SJSA1 (cell line): ENCODE results near the gene TMEM87B. TPM values are rescaled to one million over a fixed set of nuclear protein-coding genes. Genes with fewer than 3 reads are reported as not detected.

ENCODE experiments used
- DNase-seq, 2 experiments: peaks; one replicate each; pipeline ENCODE4 v3.0.0-alpha.2; 2015 to 2020; ENCODE audit warnings: low spot score in 2 of 2, low read depth in 1 of 2
- H3K27ac ChIP-seq: fragments of 250-450 bp; sonication (Bioruptor Pico); 2 replicates; pipeline ENCODE4 v1.5.1; 2020; ENCODE audit warnings: mild to moderate bottlenecking, moderate library complexity
- H3K27me3 ChIP-seq: fragments of 250-450 bp; sonication (Bioruptor Pico); replicated peaks from 2 replicates; pipeline ENCODE4 v1.5.1; 2020; ENCODE audit warnings: mild to moderate bottlenecking, moderate library complexity
- H3K36me3 ChIP-seq: fragments of 250-450 bp; sonication (Bioruptor Pico); 2 replicates; pipeline ENCODE4 v1.5.1; 2020; ENCODE audit warnings: mild to moderate bottlenecking
- H3K4me1 ChIP-seq: fragments of 250-450 bp; sonication (Bioruptor Pico); replicated peaks from 2 replicates; pipeline ENCODE4 v1.6.1; 2021; ENCODE audit warnings: mild to moderate bottlenecking
- H3K4me3 ChIP-seq: fragments of 250-450 bp; sonication (Bioruptor Pico); 2 replicates; pipeline ENCODE4 v1.5.1; 2020; ENCODE audit warnings: mild to moderate bottlenecking
- H3K9me3 ChIP-seq: fragments of 250-450 bp; sonication (Bioruptor Pico); replicated peaks from 2 replicates; pipeline ENCODE4 v1.5.1; 2020; ENCODE audit warnings: mild to moderate bottlenecking
- total RNA-seq: library from RNA; depleted of rRNA; stranded (reverse); fragments of >200 nt; shearing (Covaris generic); gene quantifications from 2 replicates; pipeline ENCODE4 v1.2.3, GENCODE V29; 2014; rRNA removed

TMEM87B gene, protein sequence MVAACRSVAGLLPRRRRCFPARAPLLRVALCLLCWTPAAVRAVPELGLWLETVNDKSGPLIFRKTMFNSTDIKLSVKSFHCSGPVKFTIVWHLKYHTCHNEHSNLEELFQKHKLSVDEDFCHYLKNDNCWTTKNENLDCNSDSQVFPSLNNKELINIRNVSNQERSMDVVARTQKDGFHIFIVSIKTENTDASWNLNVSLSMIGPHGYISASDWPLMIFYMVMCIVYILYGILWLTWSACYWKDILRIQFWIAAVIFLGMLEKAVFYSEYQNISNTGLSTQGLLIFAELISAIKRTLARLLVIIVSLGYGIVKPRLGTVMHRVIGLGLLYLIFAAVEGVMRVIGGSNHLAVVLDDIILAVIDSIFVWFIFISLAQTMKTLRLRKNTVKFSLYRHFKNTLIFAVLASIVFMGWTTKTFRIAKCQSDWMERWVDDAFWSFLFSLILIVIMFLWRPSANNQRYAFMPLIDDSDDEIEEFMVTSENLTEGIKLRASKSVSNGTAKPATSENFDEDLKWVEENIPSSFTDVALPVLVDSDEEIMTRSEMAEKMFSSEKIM
- total RNA-seq: 32.5 and 53.0 TPM in 2 replicates

DNA sequence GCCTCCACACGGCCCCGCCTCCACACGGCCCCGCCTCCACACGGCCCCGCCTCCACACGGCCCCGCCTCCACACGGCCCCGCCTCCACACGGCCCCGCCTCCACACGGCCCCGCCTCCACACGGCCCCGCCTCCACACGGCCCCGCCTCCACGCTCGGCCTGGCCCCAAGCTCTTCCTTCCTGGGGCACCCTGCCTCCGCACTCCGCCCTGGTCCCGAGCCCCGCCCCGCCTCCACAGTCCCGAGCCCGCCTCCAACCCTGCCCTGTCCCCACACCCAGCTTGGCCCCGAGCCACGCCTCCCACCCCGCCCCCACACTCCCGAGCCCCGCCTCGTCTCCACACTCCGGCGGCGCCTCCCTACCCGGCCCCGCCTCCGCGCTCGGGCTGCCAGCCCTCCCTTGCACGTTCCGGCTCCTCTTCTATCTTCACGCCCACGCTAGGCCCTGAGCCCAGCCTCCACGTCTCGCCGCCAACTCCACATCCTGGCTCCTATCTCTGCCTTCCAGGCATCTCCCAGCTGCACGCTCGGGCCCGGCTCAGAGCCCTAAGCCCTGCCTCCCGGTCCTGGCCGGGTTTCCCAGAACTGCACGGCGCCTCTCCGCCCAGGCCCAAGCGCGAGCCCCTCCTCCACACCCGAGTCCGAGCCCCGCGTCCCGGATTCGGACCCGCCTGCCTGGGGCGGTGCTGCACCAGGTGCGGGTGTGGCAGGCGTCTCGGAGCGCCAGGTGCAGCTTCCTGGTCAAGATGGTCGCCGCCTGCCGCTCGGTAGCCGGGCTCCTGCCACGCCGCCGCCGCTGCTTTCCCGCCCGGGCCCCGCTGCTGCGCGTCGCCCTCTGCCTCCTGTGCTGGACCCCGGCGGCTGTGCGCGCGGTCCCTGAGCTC lies at the start of gene TMEM87B:
Gene TMEM87B, plus strand, starts transcription at position 423 of the 883 bp plus-strand sequence. Its CDS starts 323 bp downstream, at position 746.
- Histone ChIP-seq H3K27ac (peak within 1 kb of the TSS; percentile 67), H3K27me3 (no peaks in the 10 kb centered on the region), H3K36me3 (peaks cover 22% of the 10 kb centered on the region), H3K9me3 (0 out of 2 replicates have a peak, but pooled peaks cover 2% of the 10 kb centered on the region), H3K4me3 (peak within 1 kb of the TSS; percentile 90), H3K4me1 (peaks cover 20% of the 10 kb centered on the region)
- peak; percentile 83 to 99 for DNase-seq

DNA sequence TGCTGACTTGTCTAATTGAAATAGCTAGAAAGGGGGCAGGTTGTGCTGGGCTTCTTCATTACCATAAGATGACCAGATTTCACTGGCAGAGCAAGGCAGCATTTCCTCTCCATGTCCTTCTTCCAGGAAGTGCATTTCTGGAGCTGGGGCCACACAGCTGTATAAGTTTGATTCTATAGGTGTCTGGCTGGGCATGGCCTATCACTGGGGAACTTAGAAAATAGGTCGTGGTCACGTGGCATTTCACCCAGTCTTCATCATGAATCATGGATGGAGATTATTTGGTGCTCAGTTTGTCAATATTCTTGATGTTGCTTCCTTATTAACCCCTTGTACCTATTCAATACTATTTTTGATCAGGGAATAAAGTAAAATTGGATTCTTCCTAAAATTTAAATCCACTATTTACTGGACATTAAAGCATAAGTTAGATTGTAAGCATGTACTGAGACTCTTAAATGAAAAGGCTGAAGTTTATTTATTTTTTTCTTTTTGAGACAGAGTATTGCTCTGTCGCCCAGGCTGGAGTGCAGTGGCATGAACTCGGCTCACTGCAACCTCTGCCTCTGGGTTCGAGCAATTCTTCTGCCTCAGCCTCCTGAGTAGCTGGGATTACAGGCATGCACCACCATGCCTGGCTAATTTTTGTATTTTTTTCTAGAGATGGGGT lies 49.5 kb upstream of the TMEM87B start:
- Histone ChIP-seq H3K4me3 (no peak overlapping the region), H3K27me3 (peaks cover 30% of the 10 kb centered on the region), H3K9me3 (no peaks in the 10 kb centered on the region), H3K27ac (no peak overlapping the region), H3K36me3 (no peaks in the 10 kb centered on the region), H3K4me1 (no peaks in the 10 kb centered on the region)
- no peak for DNase-seq

DNA sequence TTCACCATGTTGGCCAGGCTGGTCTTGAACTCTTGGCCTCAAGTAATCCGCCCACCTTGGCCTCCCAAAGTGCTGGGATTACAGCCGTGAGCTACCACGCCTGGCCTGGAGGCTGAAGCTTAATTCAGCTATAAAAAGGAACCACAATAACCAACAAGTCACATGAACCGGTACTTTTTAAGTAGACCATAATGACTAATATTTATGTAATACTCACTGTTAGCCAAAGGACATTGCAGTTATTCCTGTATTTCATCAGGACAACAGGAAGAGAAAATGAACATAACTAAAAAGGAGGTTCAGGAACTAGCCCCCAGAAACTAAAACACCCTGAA lies 49.0 kb upstream of the TMEM87B start:
- H3K9me3 ChIP-seq: no peaks in the 10 kb centered on the region
- peaks cover 28% of the 10 kb centered on the region for H3K27me3 ChIP-seq
- no peaks in the 10 kb centered on the region for H3K36me3 ChIP-seq
- H3K4me1 ChIP-seq: no peaks in the 10 kb centered on the region
- H3K4me3 ChIP-seq: no peak overlapping the region
- no peak overlapping the region for H3K27ac ChIP-seq
- no peak for DNase-seq

DNA sequence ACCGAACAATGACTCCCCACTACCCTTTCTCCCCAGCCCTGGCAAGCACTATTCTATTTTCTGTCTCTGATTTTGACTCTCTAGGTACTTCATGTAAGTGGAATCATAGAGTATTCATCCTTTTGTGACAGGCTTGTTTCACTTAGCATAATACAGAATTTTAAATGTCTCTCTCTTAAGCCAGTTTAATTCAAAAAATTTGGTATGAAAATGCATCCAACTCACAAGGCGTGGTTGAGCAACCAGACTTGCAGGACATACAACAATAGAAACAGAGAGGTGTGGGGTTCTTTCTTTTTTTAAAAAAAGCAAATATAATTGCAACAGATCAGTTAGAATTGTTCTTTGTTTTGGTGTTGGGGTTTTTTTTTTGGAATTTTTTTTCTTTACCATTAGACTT lies 47.6 kb upstream of the TMEM87B start:
- Histone ChIP-seq H3K4me3 (no peak overlapping the region), H3K9me3 (no peaks in the 10 kb centered on the region), H3K27me3 (peaks cover 28% of the 10 kb centered on the region), H3K27ac (no peak overlapping the region), H3K36me3 (no peaks in the 10 kb centered on the region), H3K4me1 (no peaks in the 10 kb centered on the region)
- no peak for DNase-seq

DNA sequence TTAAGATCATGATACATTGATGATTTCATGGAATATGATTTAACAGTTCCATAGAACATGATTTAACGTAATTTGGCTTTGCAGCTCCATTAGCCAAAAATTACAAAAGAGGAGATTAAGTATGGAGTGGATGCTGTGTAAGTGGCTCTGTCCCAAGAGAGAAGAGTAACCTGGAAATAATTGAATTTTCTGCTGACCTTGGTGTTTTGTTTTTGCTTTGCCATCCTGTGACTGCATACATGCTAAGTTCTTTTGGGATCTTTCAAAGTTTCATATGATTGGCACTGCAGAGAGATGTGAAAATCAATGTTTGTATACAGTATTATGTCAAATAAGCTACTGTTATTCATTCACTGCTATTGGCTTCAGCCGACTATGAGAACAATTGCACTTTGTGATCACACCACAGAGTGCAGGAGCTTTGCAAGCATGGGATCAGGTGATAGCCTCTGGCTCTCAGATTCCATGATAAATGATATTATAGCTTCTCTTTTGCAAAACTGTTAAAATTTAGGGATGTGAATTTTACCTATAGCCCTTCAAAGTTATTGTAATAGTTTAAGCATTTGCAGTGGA lies 46.1 kb upstream of the TMEM87B start:
- DNase-seq: no peak
- Histone ChIP-seq H3K4me1 (no peaks in the 10 kb centered on the region), H3K27me3 (peaks cover 22% of the 10 kb centered on the region), H3K9me3 (no peaks in the 10 kb centered on the region), H3K4me3 (no peak overlapping the region), H3K36me3 (no peaks in the 10 kb centered on the region), H3K27ac (no peak overlapping the region)

DNA sequence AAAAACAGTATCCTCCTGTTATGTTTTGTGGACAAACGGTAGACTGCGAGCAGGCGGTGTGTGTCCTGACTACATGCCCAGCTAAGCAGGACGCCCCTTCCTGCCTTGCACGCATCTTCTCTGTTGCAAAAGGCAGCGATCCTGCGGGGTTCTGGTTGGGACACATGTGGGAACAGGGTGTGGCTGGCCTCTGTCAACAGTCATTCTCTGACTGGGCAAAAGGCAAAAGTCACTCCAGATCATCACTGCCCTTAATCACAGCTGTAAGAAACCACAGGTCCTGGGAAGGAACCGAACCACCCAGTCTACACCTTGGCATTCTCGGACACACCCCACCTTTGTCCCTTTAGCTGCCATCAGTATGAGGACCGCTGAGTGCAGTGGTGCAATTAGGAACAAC lies 44.3 kb upstream of the TMEM87B start:
- Histone ChIP-seq H3K4me3 (no peak overlapping the region), H3K9me3 (no peaks in the 10 kb centered on the region), H3K27me3 (peaks cover 18% of the 10 kb centered on the region), H3K27ac (no peak overlapping the region), H3K4me1 (no peaks in the 10 kb centered on the region), H3K36me3 (no peaks in the 10 kb centered on the region)
- DNase-seq: no peak

DNA sequence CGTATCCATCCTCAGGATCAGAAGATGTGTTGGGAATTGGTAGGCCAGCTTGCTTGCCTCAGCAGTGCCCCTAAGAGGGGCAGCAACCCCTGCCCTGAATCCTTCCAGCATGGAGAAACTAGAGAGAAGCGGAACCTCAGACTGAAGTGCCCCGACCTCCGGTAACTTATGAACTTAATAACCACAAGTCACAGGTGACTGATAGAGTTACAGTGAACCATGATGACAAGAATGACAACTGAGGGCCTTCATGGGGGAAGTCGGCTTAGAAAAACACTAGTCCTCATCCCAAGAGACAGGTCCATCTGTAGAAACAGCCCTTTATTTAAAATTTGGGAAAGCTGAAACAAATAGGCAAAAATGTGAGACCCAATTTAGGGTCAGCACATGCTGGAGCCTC lies 42.5 kb upstream of the TMEM87B start:
- Histone ChIP-seq H3K9me3 (no peaks in the 10 kb centered on the region), H3K36me3 (no peaks in the 10 kb centered on the region), H3K27me3 (peaks cover 12% of the 10 kb centered on the region), H3K4me3 (no peak overlapping the region), H3K4me1 (no peaks in the 10 kb centered on the region), H3K27ac (no peak overlapping the region)
- no peak for DNase-seq

DNA sequence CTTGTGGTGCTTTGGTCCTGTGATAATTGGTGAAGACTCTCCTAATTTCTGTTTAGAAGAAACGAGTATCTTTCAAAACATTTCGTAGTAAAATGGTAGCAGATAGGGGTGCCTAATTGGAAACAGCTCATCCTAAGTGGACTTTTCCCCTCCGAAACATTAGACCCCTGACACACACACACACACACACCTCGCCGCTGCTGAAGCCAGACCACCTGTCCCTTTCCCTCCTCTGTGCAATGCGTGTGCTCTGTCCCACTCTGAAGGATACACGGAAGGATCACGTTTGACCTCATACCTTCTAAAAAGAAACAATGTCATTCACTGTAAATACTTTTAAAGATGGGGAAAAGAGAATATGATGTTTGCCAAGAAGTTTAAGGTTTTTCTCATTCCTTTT lies 36.2 kb upstream of the TMEM87B start:
- no peaks in the 10 kb centered on the region for H3K36me3 ChIP-seq

DNA sequence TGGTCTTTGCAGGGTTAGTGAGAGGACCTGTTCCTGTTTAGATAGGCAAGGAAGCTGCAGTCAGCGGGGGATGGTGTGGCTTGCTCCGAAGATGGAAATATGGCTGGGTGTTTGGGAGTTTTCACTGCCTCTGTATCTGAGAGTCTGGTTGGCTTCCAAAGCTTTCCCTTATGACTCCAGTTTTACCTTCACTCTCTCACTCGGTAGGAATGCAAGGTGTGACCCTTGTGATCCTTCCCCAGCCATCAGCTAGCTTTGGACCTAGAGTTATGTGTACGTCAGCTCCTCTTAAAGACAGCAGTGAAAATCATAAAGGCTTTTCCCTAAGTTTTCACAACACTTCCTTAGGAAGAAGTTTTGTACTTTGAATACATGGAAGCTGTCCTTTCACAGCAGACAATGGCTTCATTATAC lies 35.5 kb upstream of the TMEM87B start:
- Histone ChIP-seq H3K27me3 (0 out of 2 replicates have a peak, but pooled peaks cover 5% of the 10 kb centered on the region), H3K27ac (no peak overlapping the region), H3K4me1 (no peaks in the 10 kb centered on the region), H3K4me3 (no peak overlapping the region), H3K9me3 (no peaks in the 10 kb centered on the region), H3K36me3 (no peaks in the 10 kb centered on the region)
- DNase-seq: no peak

More for the DNA sequence above, 36.2 kb upstream of the TMEM87B start:
- no peak for DNase-seq
- H3K4me3 ChIP-seq: no peak overlapping the region
- H3K27me3 ChIP-seq: 0 out of 2 replicates have a peak, but pooled peaks cover 5% of the 10 kb centered on the region
- no peak overlapping the region for H3K27ac ChIP-seq
- H3K9me3 ChIP-seq: no peaks in the 10 kb centered on the region
- no peaks in the 10 kb centered on the region for H3K4me1 ChIP-seq

DNA sequence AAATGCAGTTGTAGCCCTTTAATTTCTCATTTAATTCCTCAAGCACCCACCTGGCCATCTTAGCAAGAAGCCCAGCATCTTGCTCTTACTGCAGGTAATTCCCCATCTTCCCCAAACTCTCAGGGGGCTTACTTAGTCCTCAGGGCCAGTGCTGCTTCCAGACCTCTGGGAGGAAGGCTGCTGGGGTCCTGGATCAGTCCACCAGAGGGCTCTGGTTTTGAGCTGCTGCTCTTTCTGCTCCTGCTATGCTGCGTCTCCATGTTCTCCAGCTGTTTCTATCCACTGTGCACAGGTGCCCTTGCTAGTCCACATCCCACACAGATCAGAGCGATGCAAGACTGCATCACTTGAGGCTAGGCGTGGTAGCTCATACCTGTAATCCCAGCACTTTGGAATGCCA lies 34.5 kb upstream of the TMEM87B start:
- Histone ChIP-seq H3K9me3 (no peaks in the 10 kb centered on the region), H3K4me3 (no peak overlapping the region), H3K36me3 (no peaks in the 10 kb centered on the region), H3K4me1 (no peaks in the 10 kb centered on the region), H3K27ac (no peak overlapping the region), H3K27me3 (0 out of 2 replicates have a peak, but pooled peaks cover 5% of the 10 kb centered on the region)
- no peak for DNase-seq

DNA sequence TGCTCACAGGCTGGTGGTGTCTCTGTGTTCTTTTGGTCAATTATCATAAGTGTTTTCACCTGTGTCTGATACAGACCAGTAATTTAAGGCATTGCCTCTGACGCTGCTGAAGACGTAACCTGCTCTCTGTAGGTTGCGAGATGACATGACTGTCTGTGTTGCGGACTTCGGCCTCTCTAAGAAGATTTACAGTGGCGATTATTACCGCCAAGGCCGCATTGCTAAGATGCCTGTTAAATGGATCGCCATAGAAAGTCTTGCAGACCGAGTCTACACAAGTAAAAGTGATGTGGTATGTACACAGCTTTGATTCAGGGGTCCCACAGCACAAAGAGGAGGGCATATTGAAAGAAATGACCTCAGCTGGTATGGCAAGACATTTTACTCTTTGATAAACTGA lies 33.8 kb upstream of the TMEM87B start:
- no peak for DNase-seq
- H3K27me3 ChIP-seq: 0 out of 2 replicates have a peak, but pooled peaks cover 5% of the 10 kb centered on the region
- H3K36me3 ChIP-seq: no peaks in the 10 kb centered on the region
- H3K27ac ChIP-seq: no peak overlapping the region
- no peaks in the 10 kb centered on the region for H3K4me1 ChIP-seq
- H3K9me3 ChIP-seq: no peaks in the 10 kb centered on the region
- no peak overlapping the region for H3K4me3 ChIP-seq

DNA sequence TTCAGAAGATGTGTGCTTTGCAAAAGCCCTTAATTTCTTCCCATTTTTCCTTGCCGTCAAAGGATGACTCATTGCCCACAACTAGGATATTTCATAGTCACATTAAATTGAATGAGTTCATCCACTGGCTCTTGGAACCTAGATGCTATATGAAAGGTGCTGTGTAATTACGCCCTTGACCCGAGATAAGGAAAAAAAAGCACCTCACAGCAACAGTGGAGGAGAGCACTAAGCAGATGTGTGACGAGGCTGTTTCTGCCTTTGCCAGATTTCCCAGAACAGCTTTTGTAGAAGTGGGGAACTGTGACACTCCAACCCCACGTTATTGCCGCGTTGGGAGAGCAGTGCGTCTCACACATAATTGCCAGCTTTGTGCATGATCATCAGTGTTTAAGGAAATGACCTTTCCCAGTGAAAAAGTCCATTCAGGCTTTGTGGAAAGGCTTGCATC lies 33.3 kb upstream of the TMEM87B start:
- Histone ChIP-seq H3K27ac (no peak overlapping the region), H3K9me3 (no peaks in the 10 kb centered on the region), H3K27me3 (0 out of 2 replicates have a peak, but pooled peaks cover 5% of the 10 kb centered on the region), H3K4me1 (no peaks in the 10 kb centered on the region), H3K4me3 (no peak overlapping the region), H3K36me3 (no peaks in the 10 kb centered on the region)
- DNase-seq: no peak

DNA sequence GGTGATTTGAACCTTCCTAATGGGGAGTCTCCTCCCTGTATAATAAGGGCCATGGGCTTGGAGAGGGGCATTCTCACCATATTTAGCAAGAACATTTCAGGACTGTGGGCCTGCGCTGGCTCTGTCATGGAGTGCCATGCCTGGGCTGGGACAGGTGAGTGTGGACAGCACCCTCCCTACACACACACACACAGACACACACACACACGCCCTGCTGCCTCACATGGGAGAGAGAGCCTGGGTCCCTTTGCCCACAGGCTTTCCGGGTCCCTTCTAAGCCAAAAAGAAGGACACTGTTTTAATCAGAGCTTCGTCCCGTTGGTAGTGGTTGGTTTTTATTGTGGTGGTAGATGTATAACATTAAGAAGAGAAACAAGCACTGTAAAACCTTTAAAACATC lies 31.4 kb upstream of the TMEM87B start:
- Histone ChIP-seq H3K4me3 (no peak overlapping the region), H3K4me1 (no peaks in the 10 kb centered on the region), H3K9me3 (no peaks in the 10 kb centered on the region), H3K27me3 (peaks cover 5% of the 10 kb centered on the region; the same call in 1 of the 2 replicates), H3K27ac (no peak overlapping the region), H3K36me3 (no peaks in the 10 kb centered on the region)
- DNase-seq: no peak
